A673 (cell line): Measurements from ENCODE around the gene CCR6.

ENCODE experiments used
- EZH2 ChIP-seq: fragments of 200-600 bp; sonication (generic); IDR thresholded peaks from 2 replicates; pipeline ENCODE4 v1.6.1; 2017; ENCODE audit warnings: borderline replicate concordance, low read depth, mild to moderate bottlenecking, mixed read lengths, antibody characterized with exemption, low read length; ENCODE audit not compliant: poor library complexity, severe bottlenecking
- TF ChIP-seq, protein P1 (sequence below): fragments of 300-800, 200-600 bp; sonication (generic); conservative IDR thresholded peaks from 2 replicates; pipeline ENCODE4 v1.5.1; 2017; ENCODE audit warnings: low read depth, mild to moderate bottlenecking, antibody characterized with exemption, low read length, moderate library complexity, mixed read lengths

DNA sequence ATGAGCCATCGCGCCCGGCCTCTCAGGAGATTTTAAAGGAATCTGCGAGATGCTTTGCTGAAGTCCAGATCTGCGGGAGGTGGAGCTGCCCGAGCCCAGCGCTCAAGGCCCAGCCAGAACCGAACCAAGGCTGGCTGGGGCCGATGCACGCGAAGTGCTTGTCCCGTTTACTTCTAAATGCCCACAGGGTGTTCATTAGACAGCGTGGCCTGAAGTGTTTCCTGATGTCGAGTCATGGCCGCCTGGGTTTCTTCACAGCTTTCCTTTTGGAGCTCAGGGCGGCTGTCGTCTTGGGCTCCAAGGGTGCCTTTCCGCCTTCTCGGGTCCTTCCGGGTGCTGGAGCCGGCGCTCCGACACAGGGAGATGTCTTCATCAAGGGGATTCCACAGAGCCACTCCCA is 25.1 kb upstream of the CCR6 start:
- TF ChIP-seq, protein P1, sequence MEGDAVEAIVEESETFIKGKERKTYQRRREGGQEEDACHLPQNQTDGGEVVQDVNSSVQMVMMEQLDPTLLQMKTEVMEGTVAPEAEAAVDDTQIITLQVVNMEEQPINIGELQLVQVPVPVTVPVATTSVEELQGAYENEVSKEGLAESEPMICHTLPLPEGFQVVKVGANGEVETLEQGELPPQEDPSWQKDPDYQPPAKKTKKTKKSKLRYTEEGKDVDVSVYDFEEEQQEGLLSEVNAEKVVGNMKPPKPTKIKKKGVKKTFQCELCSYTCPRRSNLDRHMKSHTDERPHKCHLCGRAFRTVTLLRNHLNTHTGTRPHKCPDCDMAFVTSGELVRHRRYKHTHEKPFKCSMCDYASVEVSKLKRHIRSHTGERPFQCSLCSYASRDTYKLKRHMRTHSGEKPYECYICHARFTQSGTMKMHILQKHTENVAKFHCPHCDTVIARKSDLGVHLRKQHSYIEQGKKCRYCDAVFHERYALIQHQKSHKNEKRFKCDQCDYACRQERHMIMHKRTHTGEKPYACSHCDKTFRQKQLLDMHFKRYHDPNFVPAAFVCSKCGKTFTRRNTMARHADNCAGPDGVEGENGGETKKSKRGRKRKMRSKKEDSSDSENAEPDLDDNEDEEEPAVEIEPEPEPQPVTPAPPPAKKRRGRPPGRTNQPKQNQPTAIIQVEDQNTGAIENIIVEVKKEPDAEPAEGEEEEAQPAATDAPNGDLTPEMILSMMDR, result no peak
- TF ChIP-seq EZH2, result no peak
